T-helper 1 cell treated with Interleukin-12 subunit alpha and Interleukin-12 subunit beta and Interleukin-4 antibody, amounts not matched to agents 30 μg/mL and 1 μg/mL, for 36 hours (primary cell): ENCODE data around the gene TRIP13.
"Not testable (repeated sequence)": the region's sequence is repeated elsewhere in the genome, so short reads cannot be mapped to it uniquely, and the experiment has no call there.

Source experiments
- H3K27ac Mint-ChIP-seq: one replicate; pipeline ENCODE4 v1.8.0; 2021; ENCODE audit warnings: mild to moderate bottlenecking, mixed read lengths
- H3K27me3 Mint-ChIP-seq: one replicate; pipeline ENCODE4 v1.8.0; 2021; ENCODE audit warnings: low read depth, mixed read lengths
- H3K36me3 Mint-ChIP-seq: one replicate; pipeline ENCODE4 v1.8.0; 2021; ENCODE audit warnings: low read depth, mixed read lengths
- H3K4me1 Mint-ChIP-seq: one replicate; pipeline ENCODE4 v1.8.0; 2021; ENCODE audit warnings: low read depth, mixed read lengths
- H3K4me3 Mint-ChIP-seq: one replicate; pipeline ENCODE4 v1.8.0; 2021; ENCODE audit warnings: mild to moderate bottlenecking, moderate library complexity, mixed read lengths
- H3K9me3 Mint-ChIP-seq: one replicate; pipeline ENCODE4 v1.8.0; 2021; ENCODE audit warnings: mixed read lengths

Gene TRIP13

GRCh38 chr5:876398-877365, 16.0 kb upstream of the TRIP13 start:
- Mint-ChIP-seq H3K27me3 (no peaks in the 10 kb centered on the region), H3K9me3 (no peaks in the 10 kb centered on the region), H3K4me3 (no peak overlapping the region), H3K27ac (no peak overlapping the region), H3K4me1 (peaks cover 3% of the 10 kb centered on the region), H3K36me3 (peaks cover 33% of the 10 kb centered on the region)

DNA sequence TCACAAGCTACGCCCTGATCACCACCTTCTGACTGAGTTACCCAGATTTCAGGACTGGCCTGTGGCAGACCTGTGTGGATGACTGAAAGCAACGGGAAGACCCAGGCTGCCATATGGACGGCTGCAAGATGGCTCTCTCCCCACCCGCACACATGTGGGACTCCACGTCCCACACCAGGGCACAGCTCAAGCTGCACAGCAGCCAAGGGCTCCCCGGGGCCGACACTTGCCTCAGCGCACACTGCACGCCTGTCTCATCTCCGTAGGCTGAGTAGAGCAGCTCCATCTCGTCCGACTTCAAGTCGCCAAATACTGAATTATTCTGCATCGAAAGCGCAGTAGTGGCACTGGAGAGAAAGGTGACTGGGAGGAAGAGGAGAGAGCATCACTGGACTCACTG, 14.6 kb upstream of the TRIP13 start:
- Mint-ChIP-seq H3K4me1 (peaks cover 16% of the 10 kb centered on the region), H3K36me3 (peaks cover 47% of the 10 kb centered on the region), H3K4me3 (no peak overlapping the region), H3K9me3 (peaks cover 12% of the 10 kb centered on the region), H3K27ac (no peak overlapping the region), H3K27me3 (no peaks in the 10 kb centered on the region)

DNA sequence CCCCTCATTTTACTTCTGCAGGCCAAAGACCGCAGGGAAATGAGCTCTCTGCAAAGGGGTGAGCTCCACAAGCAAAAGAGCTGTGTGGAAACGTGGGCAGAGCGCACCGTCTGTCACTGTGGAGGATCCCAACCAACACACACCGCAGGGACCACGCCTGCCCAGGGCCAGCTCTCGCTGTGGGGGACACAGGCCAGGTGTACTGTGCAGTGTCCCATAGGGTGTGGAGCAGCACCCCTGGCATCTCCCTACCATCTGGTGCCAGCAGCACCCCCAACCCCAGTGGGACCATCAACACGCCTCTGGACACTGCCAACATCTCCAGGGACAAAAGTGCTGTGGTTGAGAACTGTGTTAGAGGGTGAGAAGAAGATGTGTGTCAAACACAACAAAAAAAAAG, 14.0 kb upstream of the TRIP13 start:
- peaks cover 16% of the 10 kb centered on the region for H3K4me1 Mint-ChIP-seq
- not testable (repeated sequence) for H3K27me3 Mint-ChIP-seq, H3K4me3 Mint-ChIP-seq, H3K27ac Mint-ChIP-seq
- H3K36me3 Mint-ChIP-seq: peaks cover 52% of the 10 kb centered on the region
- H3K9me3 Mint-ChIP-seq: peaks cover 12% of the 10 kb centered on the region

- Mint-ChIP-seq H3K36me3 (peaks cover 52% of the 10 kb centered on the region), H3K4me1 (peaks cover 17% of the 10 kb centered on the region), H3K9me3 (peaks cover 12% of the 10 kb centered on the region), H3K4me3 (no peak overlapping the region), H3K27ac (no peak overlapping the region), H3K27me3 (no peaks in the 10 kb centered on the region)
Measured at GRCh38 chr5:880816-881550, 11.7 kb upstream of the TRIP13 start.

DNA sequence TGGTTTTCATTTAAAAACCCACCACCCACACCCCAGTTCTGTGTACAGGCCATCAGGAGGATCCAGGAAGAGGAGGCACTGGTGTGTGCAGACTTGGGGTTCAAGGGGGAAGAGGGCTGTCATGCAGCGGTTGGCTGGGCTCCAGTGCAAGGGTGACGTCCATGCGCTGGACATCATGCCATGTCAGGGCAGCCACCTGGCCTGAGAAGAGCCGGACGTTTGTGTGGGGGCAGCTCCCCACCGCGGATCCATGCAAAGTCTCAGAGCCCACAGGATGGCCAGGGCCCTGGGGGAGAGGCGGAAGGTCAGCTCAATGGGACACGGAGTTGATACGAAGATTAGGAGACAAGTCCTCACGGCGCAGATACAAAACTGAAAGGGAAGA, 11.1 kb upstream of the TRIP13 start:
- peaks cover 17% of the 10 kb centered on the region for H3K4me1 Mint-ChIP-seq
- peaks cover 50% of the 10 kb centered on the region for H3K36me3 Mint-ChIP-seq
- H3K27ac Mint-ChIP-seq: no peak overlapping the region
- no peak overlapping the region for H3K4me3 Mint-ChIP-seq
- peaks cover 12% of the 10 kb centered on the region for H3K9me3 Mint-ChIP-seq
- H3K27me3 Mint-ChIP-seq: no peaks in the 10 kb centered on the region

GRCh38 chr5:882253-883183, 10.2 kb upstream of the TRIP13 start:
- Mint-ChIP-seq H3K4me3 (peak overlapping the region; percentile 22), H3K27ac (peak overlapping the region; percentile 70), H3K27me3 (no peaks in the 10 kb centered on the region), H3K4me1 (peaks cover 17% of the 10 kb centered on the region), H3K9me3 (peaks cover 12% of the 10 kb centered on the region), H3K36me3 (peaks cover 57% of the 10 kb centered on the region)

DNA sequence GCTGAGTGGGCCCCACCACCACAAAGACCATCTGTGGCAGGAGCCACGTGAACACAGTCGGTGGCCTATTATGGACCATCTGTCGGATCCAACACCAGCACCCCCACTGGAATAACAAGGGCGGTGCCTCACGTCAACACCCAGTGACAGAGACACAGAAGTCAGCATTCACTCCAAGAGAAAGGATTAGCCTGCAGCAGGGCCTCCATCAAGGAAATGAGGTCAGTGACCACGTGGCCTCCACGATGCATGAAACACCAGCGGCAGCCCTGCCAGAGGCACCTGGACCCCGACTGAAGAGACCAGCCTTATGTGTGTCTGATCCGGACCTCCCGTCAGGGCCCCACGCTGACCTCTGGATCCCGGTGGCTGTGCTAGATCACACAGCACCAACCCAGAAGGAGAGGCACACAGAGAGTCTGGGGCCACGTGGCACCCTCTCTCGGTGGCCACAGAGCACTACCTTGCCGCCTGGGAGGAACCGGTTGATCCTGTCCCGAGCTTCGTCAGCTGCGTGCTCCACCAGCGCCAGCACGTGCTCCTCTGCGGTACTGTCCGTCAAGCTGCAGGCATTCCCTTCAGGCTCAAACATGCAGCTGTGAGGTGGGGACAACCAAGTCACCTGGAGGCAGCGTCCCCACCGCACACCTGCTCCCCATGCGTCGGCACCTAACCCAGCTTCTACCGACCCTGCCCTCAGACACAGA, 9.1 kb upstream of the TRIP13 start:
- Mint-ChIP-seq H3K27ac (no peak overlapping the region), H3K4me3 (no peak overlapping the region), H3K36me3 (peaks cover 59% of the 10 kb centered on the region), H3K27me3 (no peaks in the 10 kb centered on the region), H3K4me1 (peaks cover 16% of the 10 kb centered on the region), H3K9me3 (peaks cover 12% of the 10 kb centered on the region)

GRCh38 chr5:884345-885126, 8.1 kb upstream of the TRIP13 start:
- peaks cover 16% of the 10 kb centered on the region for H3K4me1 Mint-ChIP-seq
- no peak overlapping the region for H3K27ac Mint-ChIP-seq
- H3K9me3 Mint-ChIP-seq: peaks cover 12% of the 10 kb centered on the region
- no peaks in the 10 kb centered on the region for H3K27me3 Mint-ChIP-seq
- H3K36me3 Mint-ChIP-seq: peaks cover 64% of the 10 kb centered on the region
- H3K4me3 Mint-ChIP-seq: no peak overlapping the region

- Mint-ChIP-seq H3K27ac (no peak overlapping the region), H3K4me3 (no peak overlapping the region), H3K9me3 (peaks cover 12% of the 10 kb centered on the region), H3K4me1 (peaks cover 18% of the 10 kb centered on the region), H3K27me3 (no peaks in the 10 kb centered on the region), H3K36me3 (peaks cover 66% of the 10 kb centered on the region)
Measured at GRCh38 chr5:885127-885442, 7.6 kb upstream of the TRIP13 start.

DNA sequence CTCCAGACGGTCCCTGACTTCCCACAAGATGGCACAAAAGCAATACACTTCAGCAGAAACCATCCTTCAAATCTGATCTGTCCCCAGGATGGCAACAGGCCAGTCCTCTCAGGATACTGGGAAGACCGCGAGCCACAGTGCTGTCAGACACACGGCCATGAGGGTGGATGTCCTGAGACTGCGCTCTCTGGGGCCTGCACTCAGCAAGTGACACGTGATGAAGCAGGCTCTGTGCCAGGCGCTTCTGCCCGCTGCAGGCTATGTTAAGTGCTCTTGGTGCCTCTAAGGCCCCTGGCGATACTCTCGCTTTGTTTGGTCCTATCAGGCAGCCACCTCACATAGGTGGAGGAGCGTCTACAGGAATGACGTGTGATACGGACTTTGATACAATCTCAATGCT, 7.2 kb upstream of the TRIP13 start:
- H3K4me3 Mint-ChIP-seq: no peak overlapping the region
- peaks cover 18% of the 10 kb centered on the region for H3K4me1 Mint-ChIP-seq
- H3K36me3 Mint-ChIP-seq: peaks cover 66% of the 10 kb centered on the region
- no peaks in the 10 kb centered on the region for H3K27me3 Mint-ChIP-seq
- peaks cover 12% of the 10 kb centered on the region for H3K9me3 Mint-ChIP-seq
- no peak overlapping the region for H3K27ac Mint-ChIP-seq

- Mint-ChIP-seq H3K36me3 (peaks cover 63% of the 10 kb centered on the region), H3K27ac (no peak overlapping the region), H3K9me3 (peaks cover 12% of the 10 kb centered on the region), H3K4me1 (peaks cover 22% of the 10 kb centered on the region), H3K27me3 (no peaks in the 10 kb centered on the region), H3K4me3 (no peak overlapping the region)
Measured at GRCh38 chr5:886036-886435, 6.6 kb upstream of the TRIP13 start.

- Mint-ChIP-seq H3K36me3 (peaks cover 59% of the 10 kb centered on the region), H3K4me1 (peaks cover 24% of the 10 kb centered on the region)
Measured at GRCh38 chr5:886716-887325, 5.9 kb upstream of the TRIP13 start.

More at GRCh38 chr5:886716-887325, 5.9 kb upstream of the TRIP13 start:
- Mint-ChIP-seq H3K27me3 (no peaks in the 10 kb centered on the region), H3K9me3 (peaks cover 12% of the 10 kb centered on the region), H3K27ac (no peak overlapping the region), H3K4me3 (no peak overlapping the region)
